HG02943 (cell line): ENCODE data around the gene ZBTB25.
A peak's percentile ranks its signal among the peaks of the same experiment; 100 is the strongest.
"Not testable (repeated sequence)": the region's sequence is repeated elsewhere in the genome, so short reads cannot be mapped to it uniquely, and the experiment has no call there.

Experiments used
- ATAC-seq: cut with Tn5 transposase; IDR thresholded peaks from one replicate; pipeline ENCODE4 v1.9.1; 2021; ENCODE audit warnings: mild to moderate bottlenecking, low read depth, moderate library complexity; ENCODE audit not compliant: unreplicated experiment

The ZBTB25 gene

GRCh38 chr14:64503434-64504309 is at the start of gene ZBTB25:
Gene ZBTB25 (minus strand): TSS chr14:64503838. CDS start chr14:64490533, 13,305 bp downstream.
- peak; percentile 51 for ATAC-seq

- ATAC-seq: no peak
These were observed 47.1 kb upstream of the ZBTB25 start for GRCh38 chr14:64550621-64551333.

DNA sequence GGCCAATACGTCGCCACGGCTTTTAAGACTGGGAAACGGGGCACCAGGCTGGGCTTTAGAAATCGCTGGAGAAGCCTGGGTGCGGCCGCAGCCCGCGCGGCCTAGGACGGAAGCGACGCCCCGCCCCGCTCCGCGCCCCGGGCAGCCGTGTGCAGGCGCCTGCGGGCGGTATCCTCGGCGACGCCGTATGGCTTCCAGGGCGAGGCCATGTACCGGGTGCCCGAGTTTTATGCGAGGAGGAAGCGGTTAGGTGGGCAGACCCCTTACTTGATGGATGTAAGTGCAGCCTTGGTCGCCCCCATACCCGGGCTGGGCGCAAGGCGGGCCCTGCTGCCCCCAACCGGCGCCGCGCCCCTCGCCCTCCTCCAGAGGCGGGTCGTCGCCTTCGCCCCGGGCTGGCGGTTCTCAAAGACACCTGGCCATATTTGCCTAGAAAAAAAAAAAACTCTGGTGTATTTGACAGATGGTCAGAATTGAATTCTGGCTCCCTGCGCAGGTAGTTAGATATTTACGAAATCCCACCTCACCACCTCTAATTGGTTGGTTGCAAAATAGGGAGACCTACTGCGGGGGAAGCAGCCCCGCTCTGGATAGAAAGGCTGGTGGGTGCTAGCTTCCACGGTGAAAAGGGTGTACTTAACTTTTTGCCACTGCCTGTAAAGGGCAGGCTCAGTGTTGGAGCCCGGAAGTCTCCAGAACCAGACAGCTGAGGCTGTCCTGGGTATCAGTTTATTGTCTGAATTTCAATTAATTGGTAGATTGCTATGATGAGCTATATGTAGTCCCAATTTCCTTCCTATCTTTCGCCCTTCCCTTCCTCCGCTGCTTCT is 46.4 kb upstream of the ZBTB25 start, which contains the start of gene PPP1R36:
TSS of gene PPP1R36 (plus strand) at position 171 of the 830 bp plus-strand sequence. CDS start at position 208, 37 bp downstream.
- no peak for ATAC-seq

DNA sequence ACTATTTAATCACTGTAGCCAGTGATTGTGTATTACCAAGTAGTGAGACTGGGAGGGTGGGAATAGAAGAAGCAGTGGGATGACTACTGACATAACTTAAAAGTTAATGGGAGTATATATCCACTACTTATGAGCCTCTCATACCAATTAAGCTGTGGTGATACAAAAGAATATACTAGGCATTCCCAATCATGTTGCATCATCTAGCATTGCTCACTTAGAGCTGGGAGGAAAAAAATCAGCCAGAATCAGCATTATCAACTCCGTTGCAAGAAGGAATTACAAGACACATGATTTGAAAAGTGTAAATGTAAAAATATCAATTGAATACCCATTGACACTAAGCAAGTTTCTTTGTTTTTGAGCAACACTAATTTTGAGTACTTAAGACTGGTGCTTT is 45.4 kb upstream of the ZBTB25 start:
- no peak for ATAC-seq

- no peak for ATAC-seq
These were observed 41.1 kb upstream of the ZBTB25 start for GRCh38 chr14:64544607-64545312.

GRCh38 chr14:64542836-64543201 is 39.2 kb upstream of the ZBTB25 start:
- ATAC-seq: no peak

- no peak for ATAC-seq
These were observed 38.6 kb upstream of the ZBTB25 start for GRCh38 chr14:64541972-64542835.

GRCh38 chr14:64541261-64541971 is 37.8 kb upstream of the ZBTB25 start:
- no peak for ATAC-seq

DNA sequence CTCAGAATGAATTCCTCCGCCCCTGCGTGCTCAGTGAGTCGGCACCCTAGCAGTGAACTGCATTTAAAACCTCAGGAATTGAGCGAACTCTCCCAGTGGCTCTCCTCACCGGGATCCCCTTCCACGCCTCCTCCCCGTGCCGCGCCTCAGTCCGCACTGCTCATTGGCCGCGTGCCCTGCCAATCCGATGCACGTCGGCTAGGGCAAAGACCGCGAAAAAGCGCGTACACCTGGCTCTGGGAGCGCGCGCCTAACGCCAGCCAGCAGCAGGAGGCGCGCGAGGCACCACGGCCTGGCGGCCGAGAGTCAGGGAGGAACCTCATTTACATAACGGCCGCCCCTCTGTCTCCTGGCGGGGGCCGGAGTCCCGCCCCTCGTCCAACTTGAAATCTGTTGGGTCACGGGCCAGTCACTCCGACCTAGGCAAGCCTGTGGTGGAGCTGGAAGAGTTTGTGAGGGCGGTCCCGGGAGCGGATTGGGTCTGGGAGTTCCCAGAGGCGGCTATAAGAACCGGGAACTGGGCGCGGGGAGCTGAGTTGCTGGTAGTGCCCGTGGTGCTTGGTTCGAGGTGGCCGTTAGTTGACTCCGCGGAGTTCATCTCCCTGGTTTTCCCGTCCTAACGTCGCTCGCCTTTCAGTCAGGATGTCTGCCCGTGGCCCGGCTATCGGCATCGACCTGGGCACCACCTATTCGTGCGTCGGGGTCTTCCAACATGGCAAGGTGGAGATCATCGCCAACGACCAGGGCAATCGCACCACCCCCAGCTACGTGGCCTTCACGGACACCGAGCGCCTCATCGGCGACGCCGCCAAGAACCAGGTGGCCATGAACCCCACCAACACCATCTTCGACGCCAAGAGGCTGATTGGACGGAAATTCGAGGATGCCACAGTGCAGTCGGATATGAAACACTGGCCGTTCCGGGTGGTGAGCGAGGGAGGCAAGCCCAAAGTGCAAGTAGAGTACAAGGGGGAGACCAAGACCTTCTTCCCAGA is 36.9 kb upstream of the ZBTB25 start, which contains the start of gene HSPA2:
TSS of gene HSPA2 (plus strand) at position 534 of the 995 bp plus-strand sequence. CDS start at position 643, 109 bp downstream.
- peak; percentile 91 for ATAC-seq

DNA sequence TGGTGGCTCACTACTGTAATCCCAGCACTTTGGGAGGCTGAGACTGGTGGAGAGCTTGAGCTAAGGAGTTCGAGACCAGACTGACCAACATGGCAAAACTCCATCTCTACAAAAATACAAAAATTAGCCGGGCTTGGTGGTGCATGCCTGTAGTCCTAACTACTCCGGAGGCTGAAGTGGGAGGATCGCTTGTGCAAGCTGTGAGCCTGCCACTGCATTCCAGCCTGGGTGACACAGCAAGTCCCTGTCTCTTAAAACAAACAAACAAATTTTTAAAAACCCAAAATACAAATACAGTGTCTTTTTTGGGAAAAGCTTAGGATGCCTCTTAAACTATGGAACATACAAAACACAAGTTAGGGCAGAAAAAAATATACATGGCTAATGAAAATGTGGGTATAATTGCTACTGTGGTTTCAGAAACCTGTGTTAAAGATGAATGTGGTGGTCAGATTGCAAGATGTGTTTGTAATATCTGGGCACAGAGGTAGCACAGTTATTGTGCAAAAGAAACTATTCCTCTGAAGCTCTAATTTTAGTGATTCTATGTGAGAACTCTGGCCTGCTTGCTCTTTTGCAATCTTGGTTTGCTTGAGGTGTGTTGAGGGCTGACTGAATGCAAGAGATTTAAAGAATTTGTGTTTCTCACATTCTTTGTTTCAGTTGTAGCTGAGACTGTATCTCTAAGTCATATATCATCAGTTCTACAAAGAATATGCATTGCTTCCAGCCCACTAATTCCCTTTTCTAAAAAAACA is 33.0 kb upstream of the ZBTB25 start:
- no peak for ATAC-seq

DNA sequence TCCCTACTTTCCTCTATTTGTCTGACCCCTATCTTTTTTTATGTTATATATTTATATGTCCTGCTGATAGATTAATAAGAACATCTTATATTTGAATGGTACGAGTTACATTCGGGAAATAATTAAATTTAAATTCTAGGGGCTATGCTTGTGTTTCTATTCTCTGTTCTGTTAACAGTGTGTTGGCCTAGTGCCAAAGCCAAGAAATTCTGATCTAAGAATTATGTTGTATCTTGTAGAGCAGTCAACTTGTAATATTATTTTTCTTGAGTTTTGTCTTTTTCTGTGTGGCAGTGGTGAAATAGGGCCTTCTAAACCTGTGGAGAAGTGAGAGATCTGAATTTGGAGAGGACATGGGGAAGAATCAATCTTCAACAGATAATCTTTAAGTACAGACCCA is 27.9 kb upstream of the ZBTB25 start:
- ATAC-seq: no peak

DNA sequence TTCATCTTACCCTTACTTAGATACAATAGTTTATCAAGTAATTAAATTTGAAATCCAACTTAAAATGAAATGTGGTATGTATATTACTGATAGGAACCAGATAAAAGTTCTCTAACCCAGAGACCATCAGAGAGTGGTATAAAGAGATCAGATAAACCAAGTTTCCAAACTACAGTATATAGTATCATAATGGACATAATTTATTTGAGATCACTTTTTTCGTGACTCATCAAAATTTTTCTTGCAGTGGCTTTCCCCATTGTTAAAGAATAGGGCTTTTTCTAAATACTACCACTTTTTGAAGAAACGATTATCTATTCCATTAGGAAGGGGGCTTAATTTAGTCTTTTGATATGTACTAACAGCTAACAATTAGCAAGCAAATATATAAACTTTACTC is 21.7 kb upstream of the ZBTB25 start:
- ATAC-seq: no peak

- no peak for ATAC-seq
These were observed 19.1 kb upstream of the ZBTB25 start for GRCh38 chr14:64522591-64523355.

DNA sequence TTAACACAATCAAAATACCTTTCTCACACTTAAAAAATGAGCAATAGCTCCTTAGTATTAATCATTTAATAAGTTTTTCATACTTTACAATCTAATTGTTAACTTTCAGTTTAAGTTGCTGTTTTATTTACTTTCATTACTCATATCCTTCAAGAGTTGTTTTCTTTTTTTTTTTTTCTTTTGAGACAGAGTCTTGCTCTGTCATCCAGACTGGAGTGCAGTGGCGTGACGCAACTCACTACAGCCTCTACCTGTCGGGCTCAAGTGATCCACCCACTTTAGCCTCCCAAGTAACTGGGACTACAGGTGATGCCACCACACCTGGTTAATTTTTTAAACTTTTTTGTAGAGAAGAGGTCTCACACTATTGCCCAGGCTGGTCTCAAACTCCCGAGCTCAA is 17.1 kb upstream of the ZBTB25 start:
- no peak for ATAC-seq

DNA sequence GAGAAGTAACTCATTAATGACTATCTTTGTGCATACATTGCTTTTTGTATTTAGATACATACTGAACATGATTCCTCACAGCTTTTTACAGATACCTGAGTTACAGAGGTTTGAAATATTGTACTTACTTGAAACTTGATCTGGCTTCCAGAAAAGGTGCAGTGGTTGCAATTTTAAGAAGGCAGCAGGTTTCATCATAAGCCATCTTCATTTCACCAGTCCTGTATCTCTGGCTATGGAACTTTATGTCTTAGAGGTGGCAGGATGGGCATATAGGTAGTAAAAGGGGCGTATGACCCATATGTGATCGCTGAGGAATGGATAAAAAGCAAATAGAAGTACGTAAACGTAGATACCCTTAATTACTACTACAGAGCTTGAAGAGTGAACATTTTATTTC is 14.6 kb upstream of the ZBTB25 start:
- no peak for ATAC-seq

DNA sequence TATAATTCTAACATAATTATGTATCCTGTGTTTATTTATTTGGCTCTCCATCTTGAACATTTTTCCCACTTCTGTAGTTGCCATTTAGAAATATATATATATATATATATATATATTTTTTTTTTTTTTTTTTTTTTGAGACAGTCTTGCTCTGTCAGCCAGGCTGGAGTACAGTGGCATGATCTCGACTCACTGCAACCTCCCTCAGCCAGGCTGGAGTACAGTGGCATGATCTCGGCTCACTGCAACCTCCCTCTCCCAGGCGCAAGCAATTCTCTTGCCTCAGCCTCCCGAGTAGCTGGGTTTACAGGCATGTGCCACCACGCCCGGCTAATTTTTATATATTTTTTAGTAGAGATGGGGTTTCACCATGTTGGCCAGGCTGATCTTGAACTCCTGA is 14.0 kb upstream of the ZBTB25 start:
- ATAC-seq: not testable (repeated sequence)
